ENCODE measurements around the gene VGF. TPM values are rescaled to one million over a fixed set of nuclear protein-coding genes. Genes with fewer than 3 reads are reported as not detected.

VGF gene
- total RNA-seq, 1 donor from 2014 or later, result 51.8 TPM

DNA sequence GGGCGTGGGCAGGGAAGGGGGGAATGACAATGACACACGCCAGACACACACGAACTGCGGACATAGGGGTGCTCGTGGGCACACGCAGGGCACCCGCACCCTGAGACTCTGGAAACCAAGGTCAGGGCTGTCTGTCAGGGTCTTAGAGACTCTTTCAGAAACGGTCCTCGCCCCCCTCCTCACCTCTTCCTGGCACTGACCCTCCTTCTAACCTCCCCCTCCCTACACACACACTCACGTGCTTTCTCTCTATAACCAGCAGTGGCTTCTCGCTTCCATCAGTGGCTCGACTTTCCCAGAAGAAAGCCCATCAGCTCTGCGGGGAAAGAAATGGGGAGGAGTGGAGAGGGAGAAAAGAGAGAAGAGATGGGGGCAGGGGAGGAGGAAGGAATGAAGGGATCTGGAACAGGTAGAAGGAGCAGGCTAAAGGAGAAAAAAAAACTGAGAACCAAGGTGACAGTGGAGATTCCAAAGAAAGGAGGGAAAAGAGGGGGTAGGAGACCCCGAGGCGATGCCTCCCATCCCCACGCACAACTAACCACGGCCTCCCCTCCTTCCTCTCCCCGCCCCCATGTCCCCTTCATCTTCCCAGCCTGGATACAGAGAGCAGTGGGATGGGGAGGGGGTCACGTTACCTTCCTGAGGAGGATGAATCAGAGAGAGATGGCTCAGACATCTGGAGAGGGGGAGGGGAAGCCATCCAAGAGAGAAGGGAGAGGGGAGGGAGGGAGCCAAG lies 1.7 kb upstream of the VGF start:
- Mint-ChIP-seq H3K4me3 (ENCODE audit: unreplicated experiment) (peak overlapping the region; percentile 71), H3K9me3 (ENCODE audit: unreplicated experiment) (peaks cover 11% of the 10 kb centered on the region), H3K27ac (ENCODE audit: unreplicated experiment) (peak overlapping the region; percentile 42), H3K27me3 (ENCODE audit: low read depth, unreplicated experiment) (peaks cover 22% of the 10 kb centered on the region), H3K4me1 (ENCODE audit: low read depth, unreplicated experiment) (peaks cover 48% of the 10 kb centered on the region), H3K36me3 (ENCODE audit: low read depth, unreplicated experiment) (no peaks in the 10 kb centered on the region)
- peaks cover 30% of the 10 kb centered on the region for H4K20me1 ChIP-seq (ENCODE audit: insufficient read depth, low read length)
- H3K27ac ChIP-seq (ENCODE audit: low read depth, low read length), result no peak overlapping the region
- DNase-seq (ENCODE audit: low read depth) (no peak), FAIRE-seq (no peak)
- H3K4me3 ChIP-seq (ENCODE audit: insufficient read depth, low read depth, low read length), result no peak overlapping the region
- H3K9ac ChIP-seq (ENCODE audit: low read length), result no peak overlapping the region
- no peak overlapping the region for H2AFZ ChIP-seq (ENCODE audit: low read depth, low read length)
- H3K9me3 ChIP-seq (ENCODE audit: insufficient read depth, low read depth, low read length), result no peaks in the 10 kb centered on the region
- H3K36me3 ChIP-seq (ENCODE audit: insufficient read depth, low read length), result no peaks in the 10 kb centered on the region
- peak overlapping the region; percentile 80 for H3K4me2 ChIP-seq (ENCODE audit: low read length)
- TF ChIP-seq CTCF (IDR thresholded peaks at IDR 0.05; ENCODE audit: insufficient read depth, low read depth, low read length) (no peak), EZH2 (IDR thresholded peaks at IDR 0.05; ENCODE audit: insufficient read depth, low read length) (peak; percentile 25)
- H3K27me3 ChIP-seq (ENCODE audit: insufficient read depth, low read length), result peaks cover 41% of the 10 kb centered on the region
- H3K4me1 ChIP-seq (ENCODE audit: insufficient read depth, low read length), result peaks cover 69% of the 10 kb centered on the region
- no peaks in the 10 kb centered on the region for H3K79me2 ChIP-seq (ENCODE audit: insufficient read depth, low read length)

DNA sequence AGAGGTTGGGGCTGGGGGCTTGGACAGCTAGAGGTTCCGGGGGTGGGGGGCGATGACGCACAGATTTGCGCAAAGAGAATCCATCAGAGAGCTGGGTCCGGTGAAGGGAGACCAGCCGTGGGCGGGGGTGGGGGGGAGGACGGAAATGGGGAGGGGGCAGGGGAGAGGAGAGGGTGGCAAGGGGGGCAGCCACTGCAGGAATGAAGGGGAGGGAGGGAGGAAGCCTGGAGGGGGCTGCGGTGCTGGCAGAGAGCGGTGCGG lies 1.2 kb upstream of the VGF start:
- Histone ChIP-seq H2AFZ (ENCODE audit: low read depth, low read length) (no peak overlapping the region), H3K9me3 (ENCODE audit: insufficient read depth, low read depth, low read length) (no peaks in the 10 kb centered on the region), H3K27ac (ENCODE audit: low read depth, low read length) (no peak overlapping the region), H3K4me1 (ENCODE audit: insufficient read depth, low read length) (peaks cover 67% of the 10 kb centered on the region), H3K36me3 (ENCODE audit: insufficient read depth, low read length) (no peaks in the 10 kb centered on the region), H4K20me1 (ENCODE audit: insufficient read depth, low read length) (peaks cover 35% of the 10 kb centered on the region), H3K79me2 (ENCODE audit: insufficient read depth, low read length) (no peaks in the 10 kb centered on the region), H3K9ac (ENCODE audit: low read length) (no peak overlapping the region), H3K27me3 (ENCODE audit: insufficient read depth, low read length) (peaks cover 36% of the 10 kb centered on the region), H3K4me2 (ENCODE audit: low read length) (peak overlapping the region; percentile 91), H3K4me3 (ENCODE audit: insufficient read depth, low read depth, low read length) (no peak overlapping the region)
- Mint-ChIP-seq H3K9me3 (ENCODE audit: unreplicated experiment) (peaks cover 11% of the 10 kb centered on the region), H3K4me1 (ENCODE audit: low read depth, unreplicated experiment) (peaks cover 46% of the 10 kb centered on the region), H3K27ac (ENCODE audit: unreplicated experiment) (no peak overlapping the region), H3K36me3 (ENCODE audit: low read depth, unreplicated experiment) (no peaks in the 10 kb centered on the region), H3K4me3 (ENCODE audit: unreplicated experiment) (peak overlapping the region; percentile 71), H3K27me3 (ENCODE audit: low read depth, unreplicated experiment) (peaks cover 17% of the 10 kb centered on the region)
- TF ChIP-seq CTCF (IDR thresholded peaks at IDR 0.05; ENCODE audit: insufficient read depth, low read depth, low read length), result no peak
- TF ChIP-seq EZH2 (IDR thresholded peaks at IDR 0.05; ENCODE audit: insufficient read depth, low read length), result no peak
- no peak for DNase-seq (ENCODE audit: low read depth)
- no peak for FAIRE-seq

DNA sequence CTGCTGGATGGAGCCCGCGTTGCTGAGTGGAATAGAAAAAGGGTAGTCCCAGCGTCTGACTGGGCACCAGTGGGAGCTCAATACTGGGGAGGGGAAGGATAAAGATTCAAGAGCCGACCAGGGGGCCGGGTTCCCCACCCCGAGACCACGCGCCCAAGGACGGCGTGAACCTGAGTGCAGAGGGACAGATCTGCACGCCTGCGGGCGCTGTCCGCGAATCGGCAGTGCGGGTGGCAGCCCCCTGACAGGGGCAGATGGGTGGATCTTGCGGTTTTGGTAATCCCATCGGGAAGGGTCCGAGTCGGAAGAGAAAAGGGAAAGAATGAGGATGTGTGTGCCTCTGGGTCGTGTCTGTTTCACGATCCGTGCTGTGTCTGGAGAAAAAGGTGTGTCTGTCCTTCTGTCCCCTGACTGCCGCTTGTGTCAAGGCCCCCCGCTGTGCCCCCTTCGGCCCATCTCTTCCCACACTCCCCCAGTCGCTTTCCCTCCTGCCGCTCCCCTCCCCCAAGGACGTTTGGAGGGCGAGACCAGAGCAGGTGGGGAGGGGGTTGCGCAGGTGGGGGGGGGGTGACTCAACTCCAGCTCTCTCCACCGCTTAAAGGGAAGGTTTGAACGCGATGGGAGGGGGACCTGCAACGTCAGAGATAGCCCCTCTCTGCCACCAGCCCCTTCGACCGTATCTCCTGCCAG lies 734 bp upstream of the VGF start:
- no peak for DNase-seq (ENCODE audit: low read depth)
- H3K4me3 ChIP-seq (ENCODE audit: insufficient read depth, low read depth, low read length), result peak overlapping the region; percentile 41
- no peak for FAIRE-seq
- Mint-ChIP-seq H3K4me1 (ENCODE audit: low read depth, unreplicated experiment) (peaks cover 46% of the 10 kb centered on the region), H3K4me3 (ENCODE audit: unreplicated experiment) (peak overlapping the region; percentile 80), H3K36me3 (ENCODE audit: low read depth, unreplicated experiment) (peaks cover 2% of the 10 kb centered on the region), H3K27ac (ENCODE audit: unreplicated experiment) (peak overlapping the region; percentile 30), H3K9me3 (ENCODE audit: unreplicated experiment) (peaks cover 7% of the 10 kb centered on the region), H3K27me3 (ENCODE audit: low read depth, unreplicated experiment) (peaks cover 12% of the 10 kb centered on the region)
- peaks cover 67% of the 10 kb centered on the region for H3K4me1 ChIP-seq (ENCODE audit: insufficient read depth, low read length)
- no peak overlapping the region for H3K27ac ChIP-seq (ENCODE audit: low read depth, low read length)
- H3K4me2 ChIP-seq (ENCODE audit: low read length), result peak overlapping the region; percentile 91
- H3K79me2 ChIP-seq (ENCODE audit: insufficient read depth, low read length), result no peaks in the 10 kb centered on the region
- no peak overlapping the region for H3K9ac ChIP-seq (ENCODE audit: low read length)
- peak overlapping the region; percentile 13 for H2AFZ ChIP-seq (ENCODE audit: low read depth, low read length)
- peaks cover 40% of the 10 kb centered on the region for H4K20me1 ChIP-seq (ENCODE audit: insufficient read depth, low read length)
- H3K27me3 ChIP-seq (ENCODE audit: insufficient read depth, low read length), result peaks cover 32% of the 10 kb centered on the region
- peaks cover 3% of the 10 kb centered on the region for H3K36me3 ChIP-seq (ENCODE audit: insufficient read depth, low read length)
- no peaks in the 10 kb centered on the region for H3K9me3 ChIP-seq (ENCODE audit: insufficient read depth, low read depth, low read length)
- TF ChIP-seq CTCF (IDR thresholded peaks at IDR 0.05; ENCODE audit: insufficient read depth, low read depth, low read length) (no peak), EZH2 (IDR thresholded peaks at IDR 0.05; ENCODE audit: insufficient read depth, low read length) (peak; percentile 41)

Data from astrocyte (in vitro differentiated cells and primary cell).